CD4-positive, alpha-beta T cell (primary cell): ENCODE measurements around the gene LMX1B. TPM values are rescaled to one million over a fixed set of nuclear protein-coding genes. Genes with fewer than 3 reads are reported as not detected.

Experiments used
- ATAC-seq: fragments of 200-7000 bp; cut with Tn5 transposase; one replicate; pipeline ENCODE4 v1.10.0; 2022; ENCODE audit warnings: mild to moderate bottlenecking; ENCODE audit not compliant: poor library complexity
- CTCF ChIA-PET: fragments of 350-600 bp; sonication (Branson Sonifier 250); formaldehyde crosslinking; loops from one replicate; lab custom pipeline; 2021; ENCODE audit warnings: antibody characterized with exemption, inconsistent platforms; lab: Charles Lee
- POLR2A ChIA-PET: fragments of 350-600 bp; sonication (Branson Sonifier 250); formaldehyde crosslinking; loops from one replicate; lab custom pipeline; 2021; ENCODE audit warnings: antibody characterized with exemption, inconsistent platforms; lab: Charles Lee
- DNase-seq, 14 experiments: peaks; one replicate each; pipeline ENCODE4 v3.0.0-alpha.2; 2013 to 2020; ENCODE audit warnings: mixed read lengths in 2 of 14
- H3K27ac ChIP-seq, 2 donors: one replicate each; pipeline versions ENCODE4 v1.5.1 to v1.7.0; 2013; ENCODE audit warnings: low read length in 2 of 2, low read depth in 1 of 2, mild to moderate bottlenecking in 1 of 2
- H3K27me3 ChIP-seq, 2 experiments: 1 replicate in 1 of 2; 2 replicates in 1 of 2; pipeline versions ENCODE4 v1.6.1 to v1.7.0; 2013; ENCODE audit warnings: low read length in 2 of 2, control low read depth in 1 of 2, mild to moderate bottlenecking in 1 of 2, moderate library complexity in 1 of 2; ENCODE audit not compliant: insufficient read depth in 2 of 2, control insufficient read depth in 1 of 2
- H3K36me3 ChIP-seq: one replicate; pipeline ENCODE4 v1.6.1; 2013; ENCODE audit warnings: low read length, control low read depth; ENCODE audit not compliant: insufficient read depth
- H3K4me1 ChIP-seq: one replicate; pipeline ENCODE4 v1.6.1; 2013; ENCODE audit warnings: low read length, control low read depth; ENCODE audit not compliant: insufficient read depth
- H3K4me3 ChIP-seq: one replicate; pipeline ENCODE4 v1.5.1; 2013; ENCODE audit warnings: mild to moderate bottlenecking, low read length, moderate library complexity
- H3K9me3 ChIP-seq, 2 experiments: 1 replicate in 1 of 2; 2 replicates in 1 of 2; pipeline versions ENCODE4 v1.6.1 to v1.7.0; 2013; ENCODE audit warnings: low read length in 2 of 2, mild to moderate bottlenecking in 2 of 2, control low read depth in 1 of 2, moderate library complexity in 1 of 2; ENCODE audit not compliant: control insufficient read depth in 1 of 2, insufficient read depth in 1 of 2
- H3K27ac Mint-ChIP-seq: one replicate; pipeline ENCODE4 v1.8.0; 2020; ENCODE audit warnings: mixed read lengths
- H3K27me3 Mint-ChIP-seq: one replicate; pipeline ENCODE4 v1.8.0; 2021; ENCODE audit warnings: mixed read lengths
- H3K36me3 Mint-ChIP-seq: one replicate; pipeline ENCODE4 v1.8.0; 2021; ENCODE audit warnings: low read depth, mixed read lengths
- H3K4me1 Mint-ChIP-seq: one replicate; pipeline ENCODE4 v1.8.0; 2021; ENCODE audit warnings: low read depth, mixed read lengths
- H3K4me3 Mint-ChIP-seq: one replicate; pipeline ENCODE4 v1.8.0; 2020; ENCODE audit warnings: mild to moderate bottlenecking, mixed read lengths
- H3K9me3 Mint-ChIP-seq: one replicate; pipeline ENCODE4 v1.8.0; 2020; ENCODE audit warnings: mixed read lengths
- intact Hi-C, 2 experiments: fragments of 100-400 bp; cut with DNase I in 1 of 2; cut with micrococcal nuclease in 1 of 2; formaldehyde crosslinking; loops; one replicate each; pipeline versions ENCODE4 v1.15.1 to v1.9.0; 2023 to 2025; cut with DNase I, micrococcal nuclease
- total RNA-seq, 174 experiments: library from RNA in 2 of 174; stranded (reverse) in 2 of 174; gene quantifications; one replicate each; pipeline ENCODE4 v1.2.3 and lab custom pipeline; 2021 to 2026
- TF ChIP-seq, protein P1 (sequence below): fragments of 200-600 bp; IDR thresholded peaks from one replicate; pipeline ENCODE4 v1.8.0; 2022; ENCODE audit warnings: antibody characterized with exemption, mild to moderate bottlenecking

The LMX1B gene
- total RNA-seq, 2 experiments from 2014 or later: not detected

GRCh38 chr9:126588491-126589168, 25.1 kb upstream of the LMX1B start:
- ATAC-seq (no peak), DNase-seq (no peak)
- ChIA-PET CTCF (no interaction called here), POLR2A (no interaction called here)
- no peak overlapping the region for H3K27ac ChIP-seq
- no peaks in the 10 kb centered on the region for H3K4me1 Mint-ChIP-seq
- H3K4me3 Mint-ChIP-seq: no peak overlapping the region
- no peaks in the 10 kb centered on the region for H3K36me3 ChIP-seq
- H3K4me3 ChIP-seq: no peak overlapping the region
- intact Hi-C loops: no loop called here
- no peaks in the 10 kb centered on the region for H3K9me3 ChIP-seq
- no peaks in the 10 kb centered on the region for H3K4me1 ChIP-seq
- peaks cover 23 to 42% of the 10 kb centered on the region in 2 experiments for H3K27me3 ChIP-seq
- H3K36me3 Mint-ChIP-seq: no peaks in the 10 kb centered on the region
- H3K27ac Mint-ChIP-seq: no peak overlapping the region
- no peaks in the 10 kb centered on the region for H3K9me3 Mint-ChIP-seq
- peaks cover 69% of the 10 kb centered on the region for H3K27me3 Mint-ChIP-seq
- TF ChIP-seq, protein P1, sequence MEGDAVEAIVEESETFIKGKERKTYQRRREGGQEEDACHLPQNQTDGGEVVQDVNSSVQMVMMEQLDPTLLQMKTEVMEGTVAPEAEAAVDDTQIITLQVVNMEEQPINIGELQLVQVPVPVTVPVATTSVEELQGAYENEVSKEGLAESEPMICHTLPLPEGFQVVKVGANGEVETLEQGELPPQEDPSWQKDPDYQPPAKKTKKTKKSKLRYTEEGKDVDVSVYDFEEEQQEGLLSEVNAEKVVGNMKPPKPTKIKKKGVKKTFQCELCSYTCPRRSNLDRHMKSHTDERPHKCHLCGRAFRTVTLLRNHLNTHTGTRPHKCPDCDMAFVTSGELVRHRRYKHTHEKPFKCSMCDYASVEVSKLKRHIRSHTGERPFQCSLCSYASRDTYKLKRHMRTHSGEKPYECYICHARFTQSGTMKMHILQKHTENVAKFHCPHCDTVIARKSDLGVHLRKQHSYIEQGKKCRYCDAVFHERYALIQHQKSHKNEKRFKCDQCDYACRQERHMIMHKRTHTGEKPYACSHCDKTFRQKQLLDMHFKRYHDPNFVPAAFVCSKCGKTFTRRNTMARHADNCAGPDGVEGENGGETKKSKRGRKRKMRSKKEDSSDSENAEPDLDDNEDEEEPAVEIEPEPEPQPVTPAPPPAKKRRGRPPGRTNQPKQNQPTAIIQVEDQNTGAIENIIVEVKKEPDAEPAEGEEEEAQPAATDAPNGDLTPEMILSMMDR: no peak

GRCh38 chr9:126589349-126589748, 24.4 kb upstream of the LMX1B start:
- intact Hi-C loops: no loop called here
- Mint-ChIP-seq H3K9me3 (no peaks in the 10 kb centered on the region), H3K27me3 (peaks cover 74% of the 10 kb centered on the region), H3K36me3 (no peaks in the 10 kb centered on the region), H3K4me3 (no peak overlapping the region), H3K27ac (no peak overlapping the region), H3K4me1 (no peaks in the 10 kb centered on the region)
- TF ChIP-seq, protein P1: no peak
- Histone ChIP-seq H3K27ac (no peak overlapping the region), H3K36me3 (no peaks in the 10 kb centered on the region), H3K4me1 (no peaks in the 10 kb centered on the region), H3K4me3 (no peak overlapping the region), H3K9me3 (no peaks in the 10 kb centered on the region), H3K27me3 (peaks cover 26 to 38% of the 10 kb centered on the region in 2 experiments)
- POLR2A ChIA-PET: no interaction called here
- ATAC-seq (no peak), DNase-seq (no peak)
- CTCF ChIA-PET: no interaction called here

DNA sequence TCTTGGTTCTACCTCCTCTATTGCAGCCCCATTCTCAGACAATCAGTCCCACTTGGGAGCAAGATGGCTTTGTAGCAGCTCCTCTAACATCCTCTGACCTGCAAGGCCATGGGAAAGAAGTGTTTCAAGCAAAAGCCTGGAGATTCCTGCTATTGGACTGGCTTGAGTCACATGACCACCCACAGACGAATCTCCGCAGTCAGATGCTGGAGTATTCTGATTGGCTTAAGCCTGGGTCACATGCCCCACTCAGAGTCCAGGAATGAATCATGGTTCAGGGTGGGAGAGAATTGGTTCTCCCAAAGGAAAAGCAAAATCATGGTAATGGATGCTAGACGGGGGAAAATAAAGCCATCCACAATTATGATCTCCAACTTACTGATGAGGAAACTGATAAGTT, 22.6 kb upstream of the LMX1B start:
- no peaks in the 10 kb centered on the region for H3K36me3 Mint-ChIP-seq
- peaks cover 25 to 39% of the 10 kb centered on the region in 2 experiments for H3K27me3 ChIP-seq
- H3K4me1 ChIP-seq: no peaks in the 10 kb centered on the region
- peaks cover 74% of the 10 kb centered on the region for H3K27me3 Mint-ChIP-seq
- DNase-seq: no peak
- H3K9me3 Mint-ChIP-seq: no peaks in the 10 kb centered on the region
- ATAC-seq: no peak
- no peak overlapping the region for H3K4me3 Mint-ChIP-seq
- CTCF ChIA-PET: no interaction called here
- TF ChIP-seq, protein P1: no peak
- no peaks in the 10 kb centered on the region for H3K4me1 Mint-ChIP-seq
- no peak overlapping the region for H3K4me3 ChIP-seq
- no peak overlapping the region for H3K27ac Mint-ChIP-seq
- peaks cover 0 to 4% of the 10 kb centered on the region in 2 experiments for H3K9me3 ChIP-seq
- POLR2A ChIA-PET: no interaction called here
- intact Hi-C loops: no loop called here
- no peaks in the 10 kb centered on the region for H3K36me3 ChIP-seq
- H3K27ac ChIP-seq: no peak overlapping the region
